ENCODE data around the gene NAA80. TPM values are rescaled to one million over a fixed set of nuclear protein-coding genes. Genes with fewer than 3 reads are reported as not detected.

The NAA80 gene
- total RNA-seq, 1 experiment from 2014 or later, result 6.0 TPM

- H3K9me3 Mint-ChIP-seq, result no peaks in the 10 kb centered on the region; a peak in 1 of 5 replicates
- Histone ChIP-seq H3K9me3 (ENCODE audit: control insufficient read depth, low read depth, low read length) (no peaks in the 10 kb centered on the region), H3K56ac (ENCODE audit: insufficient read length, low read depth, low read length) (no peak overlapping the region), H2BK5ac (ENCODE audit: insufficient read length, low read length) (no peak overlapping the region), H3K23ac (ENCODE audit: insufficient read length, low read depth, low read length) (no peak overlapping the region), H4K5ac (ENCODE audit: insufficient read length, low read depth, low read length) (no peak overlapping the region), H3T11ph (ENCODE audit: low read length) (no peak overlapping the region), H3K18ac (ENCODE audit: insufficient read length, low read depth, low read length) (no peak overlapping the region), H2BK120ac (ENCODE audit: low read depth, low read length, poor library complexity, severe bottlenecking) (no peak overlapping the region), H2AFZ (ENCODE audit: low read length) (no peak overlapping the region), H3K79me2 (ENCODE audit: insufficient read depth, low read length) (peaks cover 5% of the 10 kb centered on the region; the same call in 1 of the 2 replicates), H3K27me3 (ENCODE audit: insufficient read depth, low read length) (peaks cover 13% of the 10 kb centered on the region; the same call in 1 of the 2 replicates), H3K4me1 (ENCODE audit: insufficient read depth, low read length) (no peaks in the 10 kb centered on the region; the same call in 1 of the 2 replicates), H3K14ac (ENCODE audit: insufficient read depth, low read length) (no peak overlapping the region), H2AK5ac (ENCODE audit: insufficient read length, low read length) (no peak overlapping the region), H4K20me1 (ENCODE audit: control insufficient read depth, insufficient read depth, insufficient read length) (no peaks in the 10 kb centered on the region), H3K4me2 (ENCODE audit: insufficient read depth, insufficient read length, low read length) (peak overlapping the region; percentile 61), H3K23me2 (ENCODE audit: insufficient read length, low read depth, low read length, poor library complexity, severe bottlenecking) (peaks cover 24% of the 10 kb centered on the region), H3K27ac (ENCODE audit: insufficient read length, low read depth, low read length) (no peak overlapping the region), H3K79me1 (ENCODE audit: insufficient read depth, low read depth, low read length, poor library complexity, severe bottlenecking) (no peaks in the 10 kb centered on the region), H3K9ac (ENCODE audit: extremely low read depth, insufficient read length, low read length) (no peak overlapping the region), H4K91ac (ENCODE audit: insufficient read length, low read depth, low read length) (no peak overlapping the region), H2BK20ac (ENCODE audit: low read depth, low read length, poor library complexity, severe bottlenecking) (no peak overlapping the region), H3K4ac (ENCODE audit: low read depth, low read length) (no peak overlapping the region), H4K8ac (replicated peaks; ENCODE audit: insufficient read length, low read depth, low read length) (no peak overlapping the region), H2BK12ac (ENCODE audit: insufficient read length, low read depth, low read length) (no peak overlapping the region), H2BK15ac (ENCODE audit: low read depth, low read length) (no peak overlapping the region)
- no peak for TF ChIP-seq CTCF (conservative IDR thresholded peaks at IDR 0.05)
- H3K4me1 Mint-ChIP-seq, result peaks cover 25 to 39% of the 10 kb centered on the region in 2 experiments
- H3K27me3 Mint-ChIP-seq (ENCODE audit: low read depth), result peaks cover 60% of the 10 kb centered on the region
- peak overlapping the region; percentile 33 to 63; a peak in 4 of 5 replicates for H3K4me3 Mint-ChIP-seq
- no CpG with 5 or more reads among the region's 14 CpGs for WGBS (ENCODE audit: extremely low coverage, insufficient read length, low lambda C conversion rate)
- no peak overlapping the region for H3K27ac Mint-ChIP-seq
- no peak for DNase-seq
- peaks cover 0 to 2% (median 2%) of the 10 kb centered on the region in 3 experiments; a peak in 5 of 7 replicates for H3K36me3 Mint-ChIP-seq (ENCODE audit: insufficient read depth in 1 of 3, low read depth in 3 of 3)
Observed at GRCh38 chr3:50339485-50340146, 40.4 kb upstream of the NAA80 start.

All from H9 (cell line).